CD4-positive, alpha-beta memory T cell (primary cell): ENCODE results near the gene CCDC90B. TPM values are rescaled to one million over a fixed set of nuclear protein-coding genes. Genes with fewer than 3 reads are reported as not detected.

Experiments
- CTCF ChIA-PET: fragments of 350-600 bp; sonication (Branson Sonifier 250); formaldehyde crosslinking; loops from one replicate; lab custom pipeline; 2021; ENCODE audit warnings: inconsistent platforms; ENCODE audit not compliant: partially characterized antibody; lab: Charles Lee
- POLR2A ChIA-PET: fragments of 350-600 bp; sonication (Branson Sonifier 250); formaldehyde crosslinking; loops from one replicate; lab custom pipeline; 2021; ENCODE audit not compliant: partially characterized antibody; lab: Charles Lee
- DNase-seq, 5 donors: peaks; one replicate each; pipeline versions ENCODE4 v3.0.0 to v3.0.0-alpha.2; 2020 to 2022; ENCODE audit warnings: mixed read lengths in 1 of 5
- H3K27ac ChIP-seq: one replicate; pipeline ENCODE4 v1.7.0; 2013; ENCODE audit warnings: low read depth, low read length
- H3K27me3 ChIP-seq: 2 replicates; pipeline ENCODE4 v1.7.0; 2013; ENCODE audit warnings: mild to moderate bottlenecking, low read length, moderate library complexity; ENCODE audit not compliant: insufficient read depth
- H3K36me3 ChIP-seq: 2 replicates; pipeline ENCODE4 v1.7.0; 2013; ENCODE audit warnings: mild to moderate bottlenecking, low read length, moderate library complexity; ENCODE audit not compliant: insufficient read depth
- H3K4me1 ChIP-seq: 2 replicates; pipeline ENCODE4 v1.7.0; 2013; ENCODE audit warnings: mild to moderate bottlenecking, low read length, moderate library complexity; ENCODE audit not compliant: insufficient read depth
- H3K4me3 ChIP-seq, 2 donors: one replicate each; pipeline ENCODE4 v1.7.0; 2013; ENCODE audit warnings: low read length in 2 of 2, mild to moderate bottlenecking in 1 of 2
- H3K9me3 ChIP-seq, 2 donors: one replicate each; pipeline ENCODE4 v1.7.0; 2013; ENCODE audit warnings: low read length in 2 of 2, control low read depth in 1 of 2; ENCODE audit not compliant: control insufficient read depth in 1 of 2
- H3K27ac Mint-ChIP-seq, 7 donors: one replicate each; pipeline ENCODE4 v1.8.0; 2020 to 2021; ENCODE audit warnings: mixed read lengths in 7 of 7, mild to moderate bottlenecking in 6 of 7, inconsistent platforms in 3 of 7, moderate library complexity in 3 of 7
- H3K27me3 Mint-ChIP-seq, 2 donors: one replicate each; pipeline ENCODE4 v1.8.0; 2020 to 2021; ENCODE audit warnings: mixed read lengths in 2 of 2
- H3K36me3 Mint-ChIP-seq, 2 donors: one replicate each; pipeline ENCODE4 v1.8.0; 2020 to 2021; ENCODE audit warnings: mixed read lengths in 2 of 2, inconsistent platforms in 1 of 2, mild to moderate bottlenecking in 1 of 2
- H3K4me1 Mint-ChIP-seq, 4 donors: one replicate each; pipeline ENCODE4 v1.8.0; 2020 to 2021; ENCODE audit warnings: mixed read lengths in 4 of 4, mild to moderate bottlenecking in 1 of 4
- H3K4me3 Mint-ChIP-seq, 8 donors: one replicate each; pipeline ENCODE4 v1.8.0; 2020 to 2021; ENCODE audit warnings: mixed read lengths in 8 of 8, mild to moderate bottlenecking in 7 of 8, moderate library complexity in 6 of 8, inconsistent platforms in 3 of 8
- H3K9me3 Mint-ChIP-seq, 8 donors: one replicate each; pipeline ENCODE4 v1.8.0; 2020 to 2021; ENCODE audit warnings: mixed read lengths in 8 of 8, mild to moderate bottlenecking in 5 of 8, inconsistent platforms in 3 of 8, moderate library complexity in 1 of 8
- intact Hi-C: fragments of 100-400 bp; cut with micrococcal nuclease; formaldehyde crosslinking; loops from one replicate; pipeline ENCODE4 v1.15.1; 2023
- polyA plus RNA-seq, 2 donors: library from polyadenylated mRNA; unstranded; fragments of 300-500 nt; fragmentation: Illumina TruSeq; gene quantifications; one replicate each; pipeline ENCODE4 v1.2.3, GENCODE V29; 2021
- total RNA-seq, 2 experiments: library from RNA; stranded (reverse); gene quantifications; one replicate each; pipeline ENCODE4 v1.2.3, GENCODE V29; 2021

The CCDC90B gene
- total and polyA plus RNA-seq, 4 experiments from 2014 or later = 37.6 to 79.5 (median 49.4) TPM

GRCh38 chr11:83249445-83249844 lies 36.7 kb downstream of the CCDC90B start:
- H3K27ac ChIP-seq = no peak overlapping the region
- no peaks in the 10 kb centered on the region for H3K9me3 Mint-ChIP-seq
- no peak overlapping the region for H3K4me3 Mint-ChIP-seq
- H3K9me3 ChIP-seq = no peaks in the 10 kb centered on the region
- no peaks in the 10 kb centered on the region for H3K27me3 Mint-ChIP-seq
- no peaks in the 10 kb centered on the region for H3K36me3 ChIP-seq
- CTCF ChIA-PET = interaction anchor here (0.6 to 6.2 kb wide), 41 partner anchors 8 to 532 kb away, joined by 3 to 93 read pairs (median 5); partner anchors contain the start of genes ANKRD42, CCDC90B, DDIAS and PRCP
- H3K27me3 ChIP-seq = no peaks in the 10 kb centered on the region
- intact Hi-C loops = loop anchor here (1.0 kb wide), 1 partner anchor 531 kb away; no protein-coding TSS in a partner anchor
- no peak for DNase-seq
- H3K4me1 Mint-ChIP-seq = peaks cover 0 to 4% (median 2%) of the 10 kb centered on the region in 4 donors
- no peak overlapping the region for H3K4me3 ChIP-seq
- no peak overlapping the region for H3K27ac Mint-ChIP-seq
- no peaks in the 10 kb centered on the region for H3K4me1 ChIP-seq
- peaks cover 0 to 2% of the 10 kb centered on the region in 2 donors for H3K36me3 Mint-ChIP-seq
- POLR2A ChIA-PET = interaction anchor here (0.9 to 1.9 kb wide), 6 partner anchors 36 to 349 kb away, joined by 3 to 11 read pairs (median 4); partner anchors contain the start of genes ANKRD42, CCDC90B, DDIAS and PCF11

- H3K27ac ChIP-seq = no peak overlapping the region
- DNase-seq = peak in 1 of 5 donors; percentile 1
- intact Hi-C loops = no loop called here
- no peaks in the 10 kb centered on the region for H3K4me1 Mint-ChIP-seq
- no peaks in the 10 kb centered on the region for H3K27me3 Mint-ChIP-seq
- no peaks in the 10 kb centered on the region for H3K27me3 ChIP-seq
- no peaks in the 10 kb centered on the region for H3K9me3 ChIP-seq
- H3K36me3 Mint-ChIP-seq = peaks cover 3 to 4% of the 10 kb centered on the region in 2 donors
- no peak overlapping the region for H3K27ac Mint-ChIP-seq
- POLR2A ChIA-PET = no interaction called here
- no peaks in the 10 kb centered on the region for H3K9me3 Mint-ChIP-seq
- H3K4me3 ChIP-seq = no peak overlapping the region
- CTCF ChIA-PET = interaction anchor here (1.0 kb wide), 1 partner anchor 9 kb away, joined by 5 read pairs; no protein-coding TSS in a partner anchor
- H3K36me3 ChIP-seq = no peaks in the 10 kb centered on the region
- H3K4me3 Mint-ChIP-seq = no peak overlapping the region
- no peaks in the 10 kb centered on the region for H3K4me1 ChIP-seq
Observed at GRCh38 chr11:83241291-83241946, 44.7 kb downstream of the CCDC90B start.

DNA sequence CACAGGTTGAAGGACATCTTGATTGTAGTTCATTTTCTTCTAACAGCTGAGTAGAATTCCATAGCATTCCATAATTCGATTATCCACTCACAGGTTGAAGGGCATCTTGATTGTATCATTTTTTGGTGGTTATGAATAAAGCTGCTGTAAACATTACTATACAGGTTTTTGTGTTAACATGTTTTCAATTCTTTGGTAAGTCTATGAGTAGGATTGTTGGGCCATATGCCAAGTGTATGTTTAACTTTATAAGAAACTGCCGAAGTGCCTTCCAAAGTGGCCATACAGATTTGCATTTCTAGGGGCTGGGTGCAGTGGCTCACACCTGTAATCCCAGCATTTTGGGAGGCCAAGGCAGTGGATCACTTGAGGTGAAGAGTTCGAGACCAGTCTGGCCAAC lies 48.1 kb downstream of the CCDC90B start:
- ChIA-PET CTCF (interaction anchor here (0.6 to 1.8 kb wide), 2 partner anchors 15 to 78 kb away, joined by 4 to 5 read pairs; no protein-coding TSS in a partner anchor), POLR2A (no interaction called here)
- intact Hi-C loops = no loop called here
- no peak overlapping the region for H3K4me3 ChIP-seq
- Mint-ChIP-seq H3K4me1 (no peaks in the 10 kb centered on the region), H3K36me3 (peaks cover 2 to 3% of the 10 kb centered on the region in 2 donors), H3K27me3 (no peaks in the 10 kb centered on the region), H3K27ac (no peak overlapping the region), H3K9me3 (peaks cover 0 to 2% (median 0%) of the 10 kb centered on the region in 8 donors), H3K4me3 (no peak overlapping the region)
- no peaks in the 10 kb centered on the region for H3K36me3 ChIP-seq
- H3K9me3 ChIP-seq = no peaks in the 10 kb centered on the region
- no peak for DNase-seq
- H3K4me1 ChIP-seq = no peaks in the 10 kb centered on the region
- no peaks in the 10 kb centered on the region for H3K27me3 ChIP-seq
- H3K27ac ChIP-seq = no peak overlapping the region

- Histone ChIP-seq H3K27me3 (no peaks in the 10 kb centered on the region), H3K27ac (no peak overlapping the region), H3K36me3 (no peaks in the 10 kb centered on the region), H3K9me3 (no peaks in the 10 kb centered on the region), H3K4me1 (no peaks in the 10 kb centered on the region), H3K4me3 (no peak overlapping the region)
- ChIA-PET CTCF (interaction anchor here (0.6 to 1.7 kb wide), 3 partner anchors 11 to 326 kb away, joined by 3 to 10 read pairs (median 3); no protein-coding TSS in a partner anchor), POLR2A (no interaction called here)
- Mint-ChIP-seq H3K36me3 (no peaks in the 10 kb centered on the region), H3K4me1 (no peaks in the 10 kb centered on the region), H3K27me3 (no peaks in the 10 kb centered on the region), H3K27ac (no peak overlapping the region), H3K9me3 (peaks cover 0 to 2% (median 0%) of the 10 kb centered on the region in 8 donors), H3K4me3 (no peak overlapping the region)
- intact Hi-C loops = no loop called here
- no peak for DNase-seq
Observed at GRCh38 chr11:83235825-83236224, 50.3 kb downstream of the CCDC90B start.

DNA sequence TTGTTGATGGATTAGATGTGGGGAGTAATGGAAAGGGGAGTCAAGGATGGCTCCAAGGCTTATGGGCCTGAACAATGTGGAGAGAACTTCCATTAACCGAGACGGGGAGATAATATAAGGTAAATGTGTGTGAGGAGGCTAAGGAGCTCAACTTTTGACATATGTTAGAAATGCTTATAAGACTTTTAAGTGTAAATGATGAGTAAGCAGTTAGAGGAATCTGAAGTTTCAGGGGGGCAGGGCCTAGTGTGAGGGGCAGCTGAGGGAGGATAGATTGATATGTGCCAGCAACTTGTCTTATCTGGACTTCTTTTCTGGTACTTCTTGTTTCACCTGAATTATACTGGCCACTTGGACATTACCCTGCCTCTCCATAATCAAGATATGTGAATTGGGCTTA lies 62.7 kb downstream of the CCDC90B start:
- CTCF ChIA-PET = interaction anchor here (1.0 to 2.3 kb wide), 2 partner anchors 25 to 26 kb away, joined by 3 to 7 read pairs; no protein-coding TSS in a partner anchor
- POLR2A ChIA-PET = interaction anchor here (0.6 kb wide), 1 partner anchor 16 kb away, joined by 3 read pairs; no protein-coding TSS in a partner anchor

DNA sequence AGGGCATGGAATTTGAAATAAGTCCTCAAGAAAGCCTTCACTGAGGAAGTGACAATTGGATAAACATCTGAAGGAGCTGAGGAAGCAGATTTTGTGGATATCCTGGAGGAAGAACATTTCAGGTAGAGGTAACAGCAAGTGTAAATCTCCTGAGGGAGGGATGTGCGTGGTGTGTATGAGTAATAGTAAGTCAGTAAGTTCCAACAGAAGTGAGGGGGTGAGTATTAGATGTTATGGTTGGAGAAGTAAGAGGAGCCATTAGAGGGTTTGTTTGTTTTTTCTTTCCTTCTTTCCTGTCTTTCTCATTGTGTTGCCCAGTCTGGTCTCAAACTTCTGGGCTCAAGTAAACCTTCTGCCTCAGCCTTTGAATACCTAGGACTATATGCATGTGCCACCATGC lies 63.7 kb downstream of the CCDC90B start:
- no peak overlapping the region for H3K4me3 ChIP-seq
- POLR2A ChIA-PET = no interaction called here
- H3K27ac ChIP-seq = no peak overlapping the region
- no peaks in the 10 kb centered on the region for H3K27me3 ChIP-seq
- H3K9me3 Mint-ChIP-seq = no peaks in the 10 kb centered on the region
- CTCF ChIA-PET = no interaction called here
- intact Hi-C loops = no loop called here
- no peak overlapping the region for H3K4me3 Mint-ChIP-seq
- DNase-seq = no peak
- no peaks in the 10 kb centered on the region for H3K36me3 Mint-ChIP-seq
- no peaks in the 10 kb centered on the region for H3K27me3 Mint-ChIP-seq
- no peaks in the 10 kb centered on the region for H3K4me1 ChIP-seq
- H3K9me3 ChIP-seq = no peaks in the 10 kb centered on the region
- no peak overlapping the region for H3K27ac Mint-ChIP-seq
- H3K36me3 ChIP-seq = no peaks in the 10 kb centered on the region
- no peaks in the 10 kb centered on the region for H3K4me1 Mint-ChIP-seq

More for the DNA sequence above, 62.7 kb downstream of the CCDC90B start:
- Mint-ChIP-seq H3K27ac (no peak overlapping the region), H3K4me3 (no peak overlapping the region), H3K9me3 (no peaks in the 10 kb centered on the region), H3K27me3 (no peaks in the 10 kb centered on the region), H3K36me3 (no peaks in the 10 kb centered on the region), H3K4me1 (no peaks in the 10 kb centered on the region)
- Histone ChIP-seq H3K36me3 (no peaks in the 10 kb centered on the region), H3K9me3 (no peaks in the 10 kb centered on the region), H3K27me3 (no peaks in the 10 kb centered on the region), H3K4me1 (no peaks in the 10 kb centered on the region), H3K4me3 (no peak overlapping the region), H3K27ac (no peak overlapping the region)
- no peak for DNase-seq
- intact Hi-C loops = no loop called here

DNA sequence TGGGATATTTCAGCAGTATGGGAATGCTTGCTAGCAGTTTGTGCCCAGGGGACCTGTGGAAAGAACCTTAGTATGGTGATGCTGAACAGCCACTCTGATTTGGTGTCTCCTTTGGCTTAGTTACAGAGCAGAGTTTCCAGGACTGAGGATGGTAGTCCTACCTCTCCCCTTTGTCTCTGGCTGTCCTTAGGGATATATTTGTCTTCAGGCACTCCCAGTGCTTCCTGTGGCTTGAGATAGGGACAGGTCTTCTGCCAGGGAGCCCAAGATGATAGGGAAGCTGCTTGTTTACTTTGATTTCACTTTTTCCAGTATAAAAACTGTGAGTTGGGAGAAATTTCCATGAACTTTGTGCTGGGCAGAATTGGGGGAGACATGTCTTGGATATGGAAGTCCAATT lies 64.5 kb downstream of the CCDC90B start:
- Histone ChIP-seq H3K27ac (no peak overlapping the region), H3K4me1 (no peaks in the 10 kb centered on the region), H3K36me3 (no peaks in the 10 kb centered on the region), H3K9me3 (no peaks in the 10 kb centered on the region), H3K27me3 (no peaks in the 10 kb centered on the region), H3K4me3 (no peak overlapping the region)
- ChIA-PET CTCF (no interaction called here), POLR2A (no interaction called here)
- intact Hi-C loops = no loop called here
- H3K4me1 Mint-ChIP-seq = no peaks in the 10 kb centered on the region
- H3K36me3 Mint-ChIP-seq = no peaks in the 10 kb centered on the region
- no peak for DNase-seq
- H3K27me3 Mint-ChIP-seq = no peaks in the 10 kb centered on the region
- H3K4me3 Mint-ChIP-seq = no peak overlapping the region
- H3K9me3 Mint-ChIP-seq = no peaks in the 10 kb centered on the region
- H3K27ac Mint-ChIP-seq = no peak overlapping the region
